Skeletal muscle tissue (tissue), 4 donors: ENCODE results near the gene CYBC1. TPM values are rescaled to one million over a fixed set of nuclear protein-coding genes. Genes with fewer than 3 reads are reported as not detected.
"Not testable (repeated sequence)": the region's sequence is repeated elsewhere in the genome, so short reads cannot be mapped to it uniquely, and the experiment has no call there.

Source experiments
- H3K27ac ChIP-seq: one replicate; pipeline ENCODE4 v1.7.0; 2013; ENCODE audit warnings: mild to moderate bottlenecking, low read depth, low read length, inconsistent platforms
- H3K27me3 ChIP-seq, 3 donors: one replicate each; pipeline ENCODE4 v1.7.0; 2013; ENCODE audit warnings: low read length in 3 of 3; ENCODE audit not compliant: control insufficient read depth in 3 of 3, insufficient read depth in 3 of 3
- H3K36me3 ChIP-seq, 3 donors: one replicate each; pipeline ENCODE4 v1.7.0; 2013; ENCODE audit warnings: low read length in 3 of 3; ENCODE audit not compliant: control insufficient read depth in 3 of 3, insufficient read depth in 3 of 3
- H3K4me1 ChIP-seq, 3 donors: one replicate each; pipeline ENCODE4 v1.7.0; 2013; ENCODE audit warnings: low read length in 3 of 3, mild to moderate bottlenecking in 3 of 3; ENCODE audit not compliant: control insufficient read depth in 3 of 3, insufficient read depth in 3 of 3
- H3K4me3 ChIP-seq, 3 donors: one replicate each; pipeline ENCODE4 v1.7.0; 2013; ENCODE audit warnings: low read length in 3 of 3
- H3K9ac ChIP-seq, 3 donors: one replicate each; pipeline ENCODE4 v1.7.0; 2013; ENCODE audit warnings: low read length in 3 of 3, mild to moderate bottlenecking in 3 of 3, moderate library complexity in 2 of 3, low read depth in 1 of 3
- H3K9me3 ChIP-seq, 3 donors: one replicate each; pipeline ENCODE4 v1.7.0; 2013; ENCODE audit warnings: low read length in 3 of 3; ENCODE audit not compliant: control insufficient read depth in 3 of 3
- total RNA-seq: library from RNA; depleted of rRNA; stranded (reverse); fragments of >200 nt; gene quantifications from one replicate; pipeline ENCODE4 v1.2.3, GENCODE V29; 2014
- donor health status: Osteomylitis.

Gene CYBC1
- total RNA-seq, 1 donor from 2014 or later = 15.1 TPM

GRCh38 chr17:82463391-82463790 is 12.8 kb upstream of the CYBC1 start:
- no peaks in the 10 kb centered on the region for H3K9me3 ChIP-seq
- H3K36me3 ChIP-seq = peaks cover 55 to 69% (median 58%) of the 10 kb centered on the region in 3 donors
- H3K4me1 ChIP-seq = peaks cover 7 to 16% (median 13%) of the 10 kb centered on the region in 3 donors
- no peaks in the 10 kb centered on the region for H3K27me3 ChIP-seq
- H3K4me3 ChIP-seq = no peak overlapping the region
- H3K27ac ChIP-seq = no peak overlapping the region
- peak overlapping the region in 1 of 3 donors; percentile 40 for H3K9ac ChIP-seq

DNA sequence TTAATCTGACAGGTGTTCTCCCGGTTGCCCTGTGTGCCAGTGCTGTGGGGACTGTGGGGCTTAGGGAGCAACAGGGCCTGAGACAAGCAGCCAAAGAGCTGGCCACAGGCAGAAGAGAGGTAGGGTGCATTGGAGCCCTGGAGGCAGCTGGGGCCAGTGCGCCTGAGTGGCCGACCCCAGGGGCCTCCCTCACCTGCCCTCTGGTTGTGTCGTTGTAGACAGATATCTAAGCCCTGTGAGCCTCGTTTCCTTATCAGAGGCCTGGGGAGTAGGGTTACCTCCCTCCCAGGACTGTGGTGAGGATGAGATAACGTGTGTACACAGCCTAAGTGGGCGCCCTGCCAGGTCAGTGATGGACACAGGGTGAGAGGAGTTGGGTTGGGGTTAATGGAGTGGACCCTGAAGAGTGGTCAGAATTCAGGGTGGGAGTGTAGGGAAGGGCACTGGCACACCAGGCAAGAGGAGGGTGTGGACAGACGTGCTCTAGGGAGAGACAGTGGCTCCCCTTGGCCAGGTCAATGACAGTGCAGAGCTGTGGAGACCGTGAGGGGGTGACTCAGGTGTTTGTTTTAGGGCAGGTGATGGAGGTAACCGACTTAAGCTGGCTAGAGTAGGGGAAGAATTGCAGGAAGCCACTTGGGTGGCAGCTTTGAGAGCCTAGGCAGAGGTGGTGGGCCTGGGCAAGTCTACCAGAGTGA is 11.4 kb upstream of the CYBC1 start:
- peaks cover 17 to 25% (median 23%) of the 10 kb centered on the region in 3 donors for H3K4me1 ChIP-seq
- H3K9ac ChIP-seq = no peak overlapping the region
- H3K4me3 ChIP-seq = no peak overlapping the region
- H3K27ac ChIP-seq = no peak overlapping the region
- peaks cover 53 to 62% (median 53%) of the 10 kb centered on the region in 3 donors for H3K36me3 ChIP-seq
- H3K9me3 ChIP-seq = no peaks in the 10 kb centered on the region
- H3K27me3 ChIP-seq = no peaks in the 10 kb centered on the region

DNA sequence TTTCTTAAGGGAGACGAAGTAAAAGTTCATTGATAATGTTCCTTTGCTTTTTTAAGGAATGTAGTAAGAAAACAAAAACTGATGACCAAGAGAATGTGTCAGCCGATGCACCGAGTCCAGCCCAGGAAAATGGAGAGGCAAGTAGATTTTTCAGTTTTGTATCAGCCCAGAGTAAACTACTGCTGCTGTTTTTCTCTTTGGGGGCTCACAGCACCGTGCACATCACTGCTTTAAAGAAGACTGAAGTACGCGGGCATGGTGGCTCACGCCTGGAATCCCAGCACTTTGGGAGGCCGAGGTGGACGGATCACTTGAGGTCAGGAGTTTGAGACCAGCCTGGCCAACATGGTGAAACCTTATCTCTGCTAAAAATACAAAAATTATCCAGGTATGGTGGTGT is 9.4 kb upstream of the CYBC1 start:
- H3K4me3 ChIP-seq, H3K27ac ChIP-seq, H3K9ac ChIP-seq, H3K9me3 ChIP-seq, H3K27me3 ChIP-seq: not testable (repeated sequence)
- H3K36me3 ChIP-seq = peaks cover 39 to 45% (median 40%) of the 10 kb centered on the region in 3 donors
- H3K4me1 ChIP-seq = peaks cover 19 to 38% (median 24%) of the 10 kb centered on the region in 3 donors

DNA sequence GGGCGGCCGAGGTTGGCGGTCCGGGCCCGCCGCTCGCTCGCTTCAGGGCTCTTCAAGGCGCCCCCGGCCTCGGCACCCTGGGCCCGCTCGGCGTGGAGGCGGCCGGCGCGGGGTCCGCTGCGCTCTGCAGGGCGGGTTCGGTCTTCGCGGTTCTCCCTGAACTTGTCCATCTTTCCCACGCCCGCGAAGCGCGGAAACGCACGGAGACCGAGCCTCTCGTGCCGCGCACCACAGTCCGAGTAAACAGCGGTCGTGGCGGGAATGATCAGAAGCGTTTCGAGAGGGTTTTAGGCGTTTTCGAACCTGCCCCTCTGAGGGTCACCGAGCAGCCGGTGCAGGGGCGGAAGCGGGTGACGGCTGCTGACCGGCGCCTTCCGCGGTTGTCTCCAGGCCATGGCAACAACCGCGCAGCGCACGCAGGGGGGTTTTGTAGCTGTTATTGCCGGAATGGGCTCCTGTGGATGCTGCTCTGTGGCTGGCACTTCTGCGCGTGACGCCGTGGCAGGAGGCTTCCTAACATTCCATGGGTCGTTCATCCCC is 8.4 kb upstream of the CYBC1 start:
- Histone ChIP-seq H3K4me1 (peaks cover 19 to 33% (median 20%) of the 10 kb centered on the region in 3 donors), H3K27ac (peak overlapping the region; percentile 100), H3K27me3 (no peaks in the 10 kb centered on the region), H3K9me3 (no peaks in the 10 kb centered on the region), H3K9ac (peak overlapping the region; percentile 83 to 99 (median 99)), H3K4me3 (peak overlapping the region; percentile 82 to 90 (median 89)), H3K36me3 (peaks cover 30 to 36% (median 31%) of the 10 kb centered on the region in 3 donors)

- Histone ChIP-seq H3K27me3 (no peaks in the 10 kb centered on the region), H3K9ac (peak within 1 kb of the TSS; percentile 99), H3K4me1 (peaks cover 18 to 30% (median 19%) of the 10 kb centered on the region in 3 donors), H3K36me3 (peaks cover 25 to 31% (median 26%) of the 10 kb centered on the region in 3 donors), H3K4me3 (peak within 1 kb of the TSS; percentile 82 to 90 (median 89)), H3K9me3 (no peaks in the 10 kb centered on the region), H3K27ac (peak within 1 kb of the TSS; percentile 100)
These were observed 7.8 kb upstream of the CYBC1 start, which contains the start of gene NARF for GRCh38 chr17:82458179-82458884. TSS of gene NARF (plus strand) at chr17:82458741. CDS start at chr17:82458804, 63 bp downstream.

- H3K9me3 ChIP-seq = no peaks in the 10 kb centered on the region
- peak overlapping the region; percentile 78 to 85 (median 80) for H3K4me3 ChIP-seq
- peak overlapping the region; percentile 100 for H3K27ac ChIP-seq
- peak overlapping the region; percentile 99 for H3K9ac ChIP-seq
- peaks cover 20 to 27% (median 22%) of the 10 kb centered on the region in 3 donors for H3K36me3 ChIP-seq
- H3K27me3 ChIP-seq = no peaks in the 10 kb centered on the region
- H3K4me1 ChIP-seq = peaks cover 18 to 30% (median 19%) of the 10 kb centered on the region in 3 donors
These were observed 7.3 kb upstream of the CYBC1 start for GRCh38 chr17:82457929-82458178.

DNA sequence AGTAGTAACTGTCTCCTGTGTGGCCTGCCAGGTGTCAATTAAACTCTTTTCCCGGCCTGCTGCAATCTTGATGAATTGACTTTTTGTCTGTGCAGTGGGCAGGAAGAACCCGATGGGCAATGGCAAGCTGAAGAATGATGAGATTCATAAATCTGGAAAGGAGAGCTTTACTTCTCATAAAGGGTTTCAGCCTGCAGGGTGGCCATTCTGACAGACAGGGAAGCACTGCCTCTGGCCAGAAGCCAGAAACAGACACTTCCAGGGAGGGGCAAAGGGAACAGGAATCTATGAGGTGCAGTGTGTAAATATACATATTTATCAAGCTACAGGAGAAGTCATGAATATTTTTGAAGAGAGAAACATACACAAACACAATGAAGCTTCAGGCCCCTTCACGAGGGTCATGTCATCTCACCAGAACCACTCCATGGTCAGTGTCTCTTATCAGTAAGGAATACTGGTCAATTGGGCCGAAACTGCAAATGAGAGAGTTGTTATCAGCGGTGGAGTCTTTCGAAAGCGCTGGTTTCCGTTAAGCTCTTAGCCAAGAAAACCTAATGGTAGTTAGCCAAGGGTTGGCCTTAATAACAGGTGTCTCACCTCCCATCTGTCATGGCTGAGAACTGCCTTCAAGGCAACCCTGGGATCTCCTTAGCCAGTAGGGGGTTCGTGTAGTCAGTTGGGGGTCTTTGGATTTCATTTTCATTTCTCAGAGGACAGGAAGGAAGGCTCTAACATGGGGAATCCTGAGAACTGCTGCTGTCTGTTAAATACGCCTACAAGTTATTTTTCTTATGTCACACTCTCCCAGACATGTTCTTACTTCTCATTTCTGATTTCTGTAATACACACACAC is 6.7 kb upstream of the CYBC1 start:
- H3K9ac ChIP-seq = peak overlapping the region; percentile 99
- no peaks in the 10 kb centered on the region for H3K27me3 ChIP-seq

GRCh38 chr17:82453706-82454105 is 3.2 kb upstream of the CYBC1 start:
- not testable (repeated sequence) for H3K9me3 ChIP-seq, H3K4me3 ChIP-seq, H3K27ac ChIP-seq, H3K36me3 ChIP-seq, H3K27me3 ChIP-seq, H3K9ac ChIP-seq
- peaks cover 29 to 43% (median 32%) of the 10 kb centered on the region in 3 donors for H3K4me1 ChIP-seq

More for the DNA sequence above, 6.7 kb upstream of the CYBC1 start:
- Histone ChIP-seq H3K4me3 (peak overlapping the region; percentile 78 to 85 (median 80)), H3K4me1 (peaks cover 18 to 30% (median 19%) of the 10 kb centered on the region in 3 donors), H3K27ac (peak overlapping the region; percentile 100), H3K9me3 (no peaks in the 10 kb centered on the region), H3K36me3 (peaks cover 14 to 21% (median 17%) of the 10 kb centered on the region in 3 donors)

DNA sequence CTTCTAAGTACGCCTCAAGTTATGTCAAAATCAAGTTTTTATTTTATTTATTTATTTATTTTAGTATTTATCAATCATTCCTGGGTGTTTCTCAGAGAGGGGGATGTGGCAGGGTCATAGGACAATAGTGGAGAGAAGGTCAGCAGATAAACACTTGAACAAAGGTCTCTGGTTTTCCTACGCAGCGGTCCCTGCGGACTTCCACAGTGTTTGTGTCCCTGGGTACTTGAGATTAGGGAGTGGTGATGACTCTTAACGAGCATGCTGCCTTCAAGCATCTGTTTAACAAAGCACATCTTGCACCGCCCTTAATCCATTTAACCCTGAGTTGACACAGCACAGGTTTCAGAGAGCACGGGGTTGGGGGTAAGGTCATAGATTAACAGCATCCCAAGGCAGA is 2.6 kb upstream of the CYBC1 start:
- H3K9me3 ChIP-seq = not testable (repeated sequence)

More for the DNA sequence above, 2.6 kb upstream of the CYBC1 start:
- not testable (repeated sequence) for H3K27ac ChIP-seq, H3K27me3 ChIP-seq, H3K36me3 ChIP-seq, H3K9ac ChIP-seq, H3K4me3 ChIP-seq
- peaks cover 29 to 43% (median 32%) of the 10 kb centered on the region in 3 donors for H3K4me1 ChIP-seq
